Measurements from ENCODE around the gene SLC19A2. TPM values are rescaled to one million over a fixed set of nuclear protein-coding genes. Genes with fewer than 3 reads are reported as not detected.

Gene SLC19A2
- polyA plus RNA-seq, 6 donors from 2014 or later = 0.36 to 1.4 (median 0.79) TPM

DNA sequence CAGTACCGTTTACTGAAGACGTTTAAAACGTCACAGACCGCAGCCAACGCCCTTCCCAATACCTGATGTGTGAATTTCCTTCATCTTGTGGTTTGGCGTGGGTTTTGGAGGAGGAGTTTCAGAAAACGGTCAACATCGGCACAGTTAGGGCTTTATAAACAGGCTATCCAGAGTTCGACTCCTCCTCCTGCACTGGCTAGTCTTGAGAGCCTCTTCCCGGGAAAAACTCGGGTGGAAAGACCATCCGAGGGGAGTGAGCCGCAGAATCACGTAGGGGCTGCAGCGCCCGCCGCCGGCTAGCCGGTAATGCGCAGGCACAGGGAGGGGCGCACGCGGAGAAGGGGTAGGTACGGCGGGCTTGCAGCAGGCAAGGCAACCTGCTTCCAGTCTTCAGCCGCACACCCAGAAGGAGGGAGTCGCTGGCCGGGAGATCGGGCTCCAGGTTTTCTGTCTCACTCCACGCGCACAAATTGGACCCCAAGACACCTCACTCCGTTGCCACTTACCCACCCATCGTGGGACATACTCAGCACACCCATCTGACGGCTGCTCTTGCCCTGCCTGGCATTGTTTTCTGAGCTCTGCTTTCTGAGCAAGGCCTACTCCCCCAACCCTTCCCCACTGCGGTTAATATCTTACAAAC lies 25.4 kb downstream of the SLC19A2 start:
- DNase-seq (peak; percentile 7), ATAC-seq (ENCODE audit: low read depth in 2 of 2) (peak in 1 of 2 donors; percentile 54)
- H3K27me3 Mint-ChIP-seq = peaks cover 18 to 37% (median 27%) of the 10 kb centered on the region in 3 donors
- peaks cover 4 to 7% (median 6%) of the 10 kb centered on the region in 3 donors for H3K4me1 Mint-ChIP-seq
- H3K9me3 Mint-ChIP-seq = peaks cover 7 to 27% (median 15%) of the 10 kb centered on the region in 7 donors
- peak overlapping the region in 7 of 8 donors; percentile 45 to 77 (median 66) for H3K4me3 Mint-ChIP-seq
- H3K27ac Mint-ChIP-seq = peak overlapping the region in 1 of 6 donors; percentile 12
- H3K36me3 Mint-ChIP-seq = peaks cover 6 to 19% of the 10 kb centered on the region in 2 donors

DNA sequence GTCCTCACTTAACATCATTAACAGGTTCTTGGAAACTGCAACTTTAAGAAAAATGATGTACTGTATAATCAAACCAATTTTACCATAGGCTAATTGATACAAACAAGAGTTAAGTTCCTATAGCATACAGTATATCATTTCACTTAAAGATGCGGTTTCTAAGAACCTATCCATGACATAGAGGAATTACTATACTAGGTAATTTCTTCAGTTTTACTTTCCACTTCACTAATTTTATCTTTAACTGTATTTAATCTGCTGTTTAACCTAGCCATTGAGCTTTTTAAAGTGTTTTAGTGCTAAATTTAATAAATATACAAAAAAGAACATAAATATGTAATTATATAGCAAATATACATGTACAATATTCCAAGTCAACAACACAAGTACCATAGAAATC lies 28.3 kb downstream of the SLC19A2 start:
- no peak for ATAC-seq (ENCODE audit: low read depth in 2 of 2)
- Mint-ChIP-seq H3K4me3 (no peak overlapping the region), H3K9me3 (peaks cover 7 to 27% (median 15%) of the 10 kb centered on the region in 7 donors), H3K36me3 (peaks cover 6 to 19% of the 10 kb centered on the region in 2 donors), H3K27me3 (peaks cover 26 to 42% (median 37%) of the 10 kb centered on the region in 3 donors), H3K27ac (no peak overlapping the region), H3K4me1 (peaks cover 4 to 7% (median 6%) of the 10 kb centered on the region in 3 donors)
- no peak for DNase-seq

GRCh38 chr1:169456029-169456428 lies 29.7 kb downstream of the SLC19A2 start:
- H3K36me3 Mint-ChIP-seq = peaks cover 6 to 19% of the 10 kb centered on the region in 2 donors
- H3K27ac Mint-ChIP-seq = no peak overlapping the region
- ATAC-seq (ENCODE audit: low read depth in 2 of 2) (no peak), DNase-seq (no peak)
- H3K4me3 Mint-ChIP-seq = no peak overlapping the region
- peaks cover 4 to 7% (median 6%) of the 10 kb centered on the region in 3 donors for H3K4me1 Mint-ChIP-seq
- H3K27me3 Mint-ChIP-seq = peaks cover 21 to 45% (median 40%) of the 10 kb centered on the region in 3 donors
- peaks cover 7 to 27% (median 16%) of the 10 kb centered on the region in 7 donors for H3K9me3 Mint-ChIP-seq

DNA sequence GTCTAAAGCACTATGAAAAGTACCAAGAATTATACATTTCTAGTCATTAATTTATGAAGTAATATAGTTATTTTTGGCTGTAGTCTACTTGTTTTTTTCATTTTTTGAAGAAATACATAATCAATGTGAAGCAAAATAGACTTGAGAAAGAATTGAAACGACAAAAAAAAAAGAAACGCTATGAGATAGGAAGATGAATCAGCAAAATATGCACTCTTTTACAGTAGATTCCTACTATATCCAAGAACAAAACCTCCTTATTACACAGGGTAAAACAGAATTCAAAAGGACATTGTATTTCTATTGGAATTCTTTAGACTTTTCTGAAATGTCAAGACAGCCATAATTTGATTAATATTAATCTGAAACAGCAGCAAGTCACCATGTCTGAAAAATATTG lies 32.8 kb downstream of the SLC19A2 start:
- no peak overlapping the region for H3K27ac Mint-ChIP-seq
- no peaks in the 10 kb centered on the region for H3K4me1 Mint-ChIP-seq
- peaks cover 15 to 58% (median 28%) of the 10 kb centered on the region in 3 donors for H3K27me3 Mint-ChIP-seq
- DNase-seq = no peak
- ATAC-seq (ENCODE audit: low read depth in 2 of 2) = no peak
- peaks cover 10 to 19% of the 10 kb centered on the region in 2 donors for H3K36me3 Mint-ChIP-seq
- H3K4me3 Mint-ChIP-seq = no peak overlapping the region
- H3K9me3 Mint-ChIP-seq = peaks cover 7 to 21% (median 15%) of the 10 kb centered on the region in 7 donors

- H3K27me3 Mint-ChIP-seq = peaks cover 15 to 48% (median 20%) of the 10 kb centered on the region in 3 donors
- peaks cover 4 to 6% of the 10 kb centered on the region in 2 donors for H3K36me3 Mint-ChIP-seq
- H3K4me3 Mint-ChIP-seq = no peak overlapping the region
- H3K9me3 Mint-ChIP-seq = peaks cover 3 to 9% (median 5%) of the 10 kb centered on the region in 7 donors
- no peaks in the 10 kb centered on the region for H3K4me1 Mint-ChIP-seq
- no peak for ATAC-seq (ENCODE audit: low read depth in 2 of 2)
- H3K27ac Mint-ChIP-seq = no peak overlapping the region
- DNase-seq = no peak
Measured at GRCh38 chr1:169451218-169451824, 34.4 kb downstream of the SLC19A2 start.

- H3K27ac Mint-ChIP-seq = no peak overlapping the region
- H3K27me3 Mint-ChIP-seq = peaks cover under 1 to 22% (median 16%) of the 10 kb centered on the region in 3 donors
- no peak overlapping the region for H3K4me3 Mint-ChIP-seq
- no peaks in the 10 kb centered on the region for H3K4me1 Mint-ChIP-seq
- peaks cover 0 to 12% of the 10 kb centered on the region in 2 donors for H3K36me3 Mint-ChIP-seq
- no peak for DNase-seq
- peaks cover 0 to 8% (median 2%) of the 10 kb centered on the region in 7 donors for H3K9me3 Mint-ChIP-seq
- no peak for ATAC-seq (ENCODE audit: low read depth in 2 of 2)
Measured at GRCh38 chr1:169443923-169444322, 41.8 kb downstream of the SLC19A2 start.

- peak; percentile 31 for DNase-seq
- Mint-ChIP-seq H3K27ac (peak within 1 kb of the TSS in 5 of 6 donors; percentile 13 to 99 (median 74)), H3K36me3 (peaks cover 7 to 11% of the 10 kb centered on the region in 2 donors), H3K9me3 (peaks cover 0 to 13% (median 4%) of the 10 kb centered on the region in 7 donors), H3K27me3 (peaks cover 38 to 76% (median 69%) of the 10 kb centered on the region in 3 donors), H3K4me1 (peaks cover 7 to 8% (median 7%) of the 10 kb centered on the region in 3 donors), H3K4me3 (peak within 1 kb of the TSS; percentile 48 to 91 (median 89))
- ATAC-seq (ENCODE audit: low read depth in 2 of 2) = peak; percentile 97 to 98
Measured at GRCh38 chr1:169427081-169427641, 58.6 kb downstream of the SLC19A2 start, which contains the start of gene CCDC181. Gene CCDC181 (minus strand): TSS chr1:169427474. CDS start chr1:169424927, 2,547 bp downstream.

- ATAC-seq (ENCODE audit: low read depth in 2 of 2) (no peak), DNase-seq (no peak)
- Mint-ChIP-seq H3K4me1 (peaks cover 7 to 8% (median 7%) of the 10 kb centered on the region in 3 donors), H3K27me3 (peaks cover 38 to 76% (median 63%) of the 10 kb centered on the region in 3 donors), H3K4me3 (no peak overlapping the region), H3K9me3 (peaks cover 0 to 5% (median 2%) of the 10 kb centered on the region in 7 donors), H3K36me3 (peaks cover 0 to 11% of the 10 kb centered on the region in 2 donors), H3K27ac (no peak overlapping the region)
Measured at GRCh38 chr1:169426174-169426705, 59.5 kb downstream of the SLC19A2 start.

GRCh38 chr1:169421309-169421708 lies 64.4 kb downstream of the SLC19A2 start:
- DNase-seq (no peak), ATAC-seq (ENCODE audit: low read depth in 2 of 2) (no peak)
- peaks cover 0 to 38% (median 26%) of the 10 kb centered on the region in 3 donors for H3K27me3 Mint-ChIP-seq

DNA sequence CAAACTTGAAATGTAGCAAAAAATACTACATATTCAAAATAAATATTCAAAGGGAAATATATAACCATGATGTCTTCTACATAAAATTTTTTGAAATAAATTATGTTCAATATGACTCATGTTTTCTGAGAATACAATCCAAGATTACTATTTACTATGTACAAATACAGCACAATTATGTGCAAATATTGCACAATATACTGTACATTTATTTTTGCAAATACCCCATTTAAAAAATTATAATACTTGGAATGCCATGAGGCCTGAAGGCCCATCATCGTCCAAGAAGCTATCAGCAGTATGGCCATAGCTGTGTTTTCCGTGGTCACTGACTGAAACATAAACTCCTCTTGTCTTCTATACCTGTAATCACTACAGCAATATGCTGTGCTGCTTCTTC lies 70.8 kb downstream of the SLC19A2 start:
- ATAC-seq (ENCODE audit: low read depth in 2 of 2) = no peak
- H3K27ac Mint-ChIP-seq = no peak overlapping the region
- H3K27me3 Mint-ChIP-seq = no peaks in the 10 kb centered on the region
- H3K4me3 Mint-ChIP-seq = no peak overlapping the region
- peaks cover 7 to 31% (median 28%) of the 10 kb centered on the region in 7 donors for H3K9me3 Mint-ChIP-seq
- H3K36me3 Mint-ChIP-seq = peaks cover 0 to 4% of the 10 kb centered on the region in 2 donors
- no peak for DNase-seq
- peaks cover 0 to 7% (median 0%) of the 10 kb centered on the region in 3 donors for H3K4me1 Mint-ChIP-seq

More at GRCh38 chr1:169421309-169421708, 64.4 kb downstream of the SLC19A2 start:
- Mint-ChIP-seq H3K9me3 (no peaks in the 10 kb centered on the region), H3K36me3 (no peaks in the 10 kb centered on the region), H3K4me3 (no peak overlapping the region), H3K27ac (no peak overlapping the region), H3K4me1 (peaks cover 0 to 7% (median 0%) of the 10 kb centered on the region in 3 donors)
